H1 (cell line): ENCODE data around the gene ATP6V0A1. TPM values are rescaled to one million over a fixed set of nuclear protein-coding genes. Genes with fewer than 3 reads are reported as not detected.

Source experiments
- CTCF ChIA-PET: fragments of 300-600 bp; sonication (Branson Sonifier 250); formaldehyde crosslinking; loops from one replicate; lab custom pipeline; 2021; ENCODE audit not compliant: partially characterized antibody; lab: Charles Lee
- POLR2A ChIA-PET: fragments of 300-600 bp; sonication (Branson Sonifier 250); formaldehyde crosslinking; loops from one replicate; lab custom pipeline; 2021; ENCODE audit warnings: inconsistent platforms; ENCODE audit not compliant: partially characterized antibody; lab: Charles Lee
- DNase-seq, 2 experiments: peaks; one replicate each; pipeline versions ENCODE4 v3.0.0 to v3.0.0-alpha.2; 2010 to 2022; ENCODE audit warnings: low spot score in 2 of 2, low read depth in 1 of 2, mixed read lengths in 1 of 2
- FAIRE-seq: peaks from 2 replicates; lab custom pipeline; 2011; peaks lifted over from hg19 to GRCh38; lab: Jason Lieb, UNC
- H2AFZ ChIP-seq: 2 replicates; pipeline ENCODE4 v1.8.1; 2012; ENCODE audit warnings: low read length, inconsistent platforms
- H2AK5ac ChIP-seq: 2 replicates; pipeline ENCODE4 v1.6.1; 2013; ENCODE audit warnings: low read depth, low read length
- H2BK120ac ChIP-seq: replicated peaks from 2 replicates; pipeline ENCODE3; 2013; ENCODE audit warnings: low read depth, low read length, inconsistent platforms
- H2BK12ac ChIP-seq: 2 replicates; pipeline ENCODE4 v1.6.1; 2013; ENCODE audit warnings: low read depth, low read length
- H2BK15ac ChIP-seq: 2 replicates; pipeline ENCODE4 v1.6.1; 2013; ENCODE audit warnings: low read length
- H2BK20ac ChIP-seq: 2 replicates; pipeline ENCODE4 v1.6.1; 2013; ENCODE audit warnings: low read length
- H2BK5ac ChIP-seq: 2 replicates; pipeline ENCODE4 v1.6.1; 2013; ENCODE audit warnings: low read depth, low read length
- H3K14ac ChIP-seq: 2 replicates; pipeline ENCODE4 v1.6.1; 2013; ENCODE audit warnings: inconsistent platforms; ENCODE audit not compliant: insufficient read length
- H3K18ac ChIP-seq: 2 replicates; pipeline ENCODE4 v1.6.1; 2013; ENCODE audit warnings: low read length; ENCODE audit errors: extremely low read depth
- H3K23ac ChIP-seq: 2 replicates; pipeline ENCODE4 v1.6.1; 2013; ENCODE audit warnings: inconsistent platforms; ENCODE audit not compliant: insufficient read length
- H3K23me2 ChIP-seq: 2 replicates; pipeline ENCODE4 v1.6.1; 2013; ENCODE audit warnings: low read depth, low read length
- H3K27ac ChIP-seq: 2 replicates; pipeline ENCODE4 v1.6.1; 2011; ENCODE audit warnings: low read depth, low read length, inconsistent platforms
- H3K27me3 ChIP-seq, 4 experiments: replicated peaks in 1 of 4; 1 replicate in 1 of 4; 2 replicates in 3 of 4; pipeline versions ENCODE4 v1.6.1 to v1.8.1; 2011 to 2013; ENCODE audit warnings: low read length in 3 of 4, mild to moderate bottlenecking in 3 of 4, inconsistent platforms in 2 of 4, mixed read lengths in 2 of 4, moderate library complexity in 1 of 4; ENCODE audit not compliant: control insufficient read depth in 3 of 4, insufficient read depth in 3 of 4; ENCODE audit errors: extremely low read depth in 1 of 4
- H3K36me3 ChIP-seq, 4 experiments: 2 replicates each; pipeline versions ENCODE4 v1.6.1 to v1.8.1; 2011 to 2013; ENCODE audit warnings: mild to moderate bottlenecking in 4 of 4, low read length in 3 of 4, moderate library complexity in 2 of 4, control low read depth in 1 of 4, inconsistent platforms in 1 of 4; ENCODE audit not compliant: insufficient read depth in 4 of 4, control insufficient read depth in 2 of 4
- H3K4ac ChIP-seq: replicated peaks from 2 replicates; pipeline ENCODE3; 2013; ENCODE audit warnings: low read length, low read depth, mixed read lengths, inconsistent platforms; ENCODE audit not compliant: insufficient read length
- H3K4me1 ChIP-seq, 4 experiments: replicated peaks in 1 of 4; 1 replicate in 1 of 4; 2 replicates in 3 of 4; pipeline versions ENCODE4 v1.6.1 to v1.8.1; 2011 to 2013; ENCODE audit warnings: low read length in 3 of 4, inconsistent platforms in 2 of 4, mixed read lengths in 1 of 4; ENCODE audit not compliant: insufficient read depth in 4 of 4, control insufficient read depth in 3 of 4
- H3K4me2 ChIP-seq, 2 experiments: 2 replicates each; pipeline versions ENCODE4 v1.6.1 to v1.8.1; 2011 to 2013; ENCODE audit warnings: low read depth in 2 of 2, low read length in 2 of 2, control low read depth in 1 of 2, inconsistent platforms in 1 of 2, mild to moderate bottlenecking in 1 of 2; ENCODE audit not compliant: insufficient read depth in 1 of 2
- H3K4me3 ChIP-seq, 4 experiments: fragments of 200-600, 300-600 bp in 1 of 4; sonication (generic), shearing (Covaris generic), sonication (Bioruptor Twin) in 1 of 4; 2 replicates each; pipeline versions ENCODE4 v1.5.1 to v1.8.1; 2011 to 2016; ENCODE audit warnings: low read length in 4 of 4, low read depth in 3 of 4, control low read depth in 2 of 4, inconsistent platforms in 2 of 4, mild to moderate bottlenecking in 2 of 4, mixed read lengths in 1 of 4, moderate library complexity in 1 of 4; ENCODE audit not compliant: insufficient read depth in 2 of 4; ENCODE audit errors: extremely low read depth in 1 of 4
- H3K56ac ChIP-seq: replicated peaks from 2 replicates; pipeline ENCODE3; 2013; ENCODE audit warnings: low read depth, mild to moderate bottlenecking, mixed read lengths, low read length, inconsistent platforms; ENCODE audit not compliant: insufficient read length
- H3K79me1 ChIP-seq: 2 replicates; pipeline ENCODE4 v1.6.1; 2013; ENCODE audit warnings: low read depth, low read length, control low read depth
- H3K79me2 ChIP-seq, 2 experiments: 2 replicates each; pipeline versions ENCODE4 v1.6.1 to v1.8.1; 2012 to 2013; ENCODE audit warnings: low read length in 2 of 2, mild to moderate bottlenecking in 2 of 2, inconsistent platforms in 1 of 2; ENCODE audit not compliant: insufficient read depth in 2 of 2, control insufficient read depth in 1 of 2
- H3K9ac ChIP-seq, 4 experiments: replicated peaks in 1 of 4; 1 replicate in 1 of 4; 2 replicates in 3 of 4; pipeline versions ENCODE4 v1.6.1 to v1.8.1; 2011 to 2013; ENCODE audit warnings: low read depth in 3 of 4, low read length in 3 of 4, control low read depth in 2 of 4, mild to moderate bottlenecking in 2 of 4, moderate library complexity in 2 of 4, inconsistent platforms in 1 of 4; ENCODE audit errors: extremely low read depth in 1 of 4
- H3K9me3 ChIP-seq, 2 experiments: 2 replicates each; pipeline versions ENCODE4 v1.6.1 to v1.8.1; 2012 to 2013; ENCODE audit warnings: mild to moderate bottlenecking in 2 of 2, moderate library complexity in 2 of 2, control low read depth in 1 of 2, inconsistent platforms in 1 of 2, low read depth in 1 of 2, low read length in 1 of 2, mixed read lengths in 1 of 2; ENCODE audit not compliant: insufficient read depth in 2 of 2
- H4K20me1 ChIP-seq, 2 experiments: replicated peaks in 1 of 2; 2 replicates each; pipeline versions ENCODE3 to v1.8.1; 2011 to 2013; ENCODE audit warnings: inconsistent platforms in 2 of 2, low read length in 2 of 2, mild to moderate bottlenecking in 1 of 2; ENCODE audit not compliant: insufficient read depth in 2 of 2, control insufficient read depth in 1 of 2
- H4K5ac ChIP-seq: 2 replicates; pipeline ENCODE4 v1.6.1; 2013; ENCODE audit warnings: low read length, low read depth, mixed read lengths, inconsistent platforms; ENCODE audit not compliant: insufficient read length
- H4K8ac ChIP-seq: 2 replicates; pipeline ENCODE4 v1.8.0; 2013; ENCODE audit warnings: mild to moderate bottlenecking, moderate library complexity, low read length, inconsistent platforms; ENCODE audit not compliant: insufficient read depth; ENCODE audit errors: extremely low read depth
- H4K91ac ChIP-seq: replicated peaks from 2 replicates; pipeline ENCODE3; 2013; ENCODE audit warnings: low read length, mixed read lengths, inconsistent platforms; ENCODE audit not compliant: insufficient read length
- WGBS, 2 experiments: shearing (Covaris generic) in 1 of 2; methylation state at CpG; one replicate each; pipeline versions ENCODE4 v1.1.6 to v1.1.7; 2013 to 2015; ENCODE audit warnings: low lambda C conversion rate in 2 of 2, mixed read lengths in 2 of 2, inconsistent platforms in 1 of 2, low coverage in 1 of 2, missing lambda C conversion rate in 1 of 2; ENCODE audit not compliant: insufficient replicate concordance in 2 of 2, insufficient coverage in 1 of 2, insufficient read length in 1 of 2; ENCODE audit errors: extremely low coverage in 1 of 2, missing lambda C conversion rate in 1 of 2; 5-methylcytosine and 5-hydroxymethylcytosine counted together
- polyA plus RNA-seq, 7 experiments: library from polyadenylated mRNA; depleted of rRNA in 3 of 7; stranded (reverse) in 5 of 7; unstranded in 2 of 7; fragments of >200 nt in 5 of 7; fragments of 200-250 nt in 2 of 7; gene quantifications; 1 replicate in 5 of 7; 2 replicates in 1 of 7; 4 replicates in 1 of 7; pipeline versions ENCODE4 v1.2.1 to v1.2.3, GENCODE V29; 2011 to 2013; ENCODE audit warnings: missing spikeins in 2 of 7, mixed read lengths in 2 of 7
- total RNA-seq: library from RNA; stranded (reverse); fragmentation: NEBNext Ultra II Directional; extraction: Animal tissue kit (Norgen Biotek cat#: 25700); gene quantifications from 2 replicates; pipeline ENCODE4 v1.2.1, GENCODE V29; 2021

The ATP6V0A1 gene
- total and polyA plus RNA-seq, 2 of the 8 experiments (the other 6 are each of a cell fraction or from before 2014, with no cell fraction given) = 55.3 to 63.4 TPM

DNA sequence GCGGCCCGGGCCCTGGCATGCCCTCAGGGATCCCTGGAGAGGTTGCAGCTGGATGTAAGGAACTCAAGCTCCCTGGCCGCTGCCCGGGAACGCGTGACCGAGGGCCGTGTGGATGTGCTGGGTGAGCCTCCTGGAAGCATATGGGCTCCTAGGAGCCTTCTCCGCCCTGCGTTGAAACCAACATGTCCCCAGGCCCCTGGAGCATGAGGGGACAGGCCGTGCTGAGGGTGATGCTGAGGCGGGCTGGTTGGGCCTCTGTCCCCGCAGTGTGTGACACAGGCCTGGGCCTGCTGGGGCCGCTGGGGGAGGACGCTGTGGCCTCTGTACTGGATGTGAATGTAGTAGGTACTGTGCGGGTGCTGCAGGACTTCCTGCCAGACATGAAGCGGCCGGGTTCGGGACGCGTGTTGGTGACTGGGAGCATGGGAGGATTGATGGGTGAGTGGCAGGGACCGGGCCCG, 88.4 kb downstream of the ATP6V0A1 start:
- Histone ChIP-seq H3K4me2 (no peak overlapping the region), H3K79me2 (no peaks in the 10 kb centered on the region), H3K23me2 (peaks cover 2% of the 10 kb centered on the region; the same call in 1 of the 2 replicates), H4K5ac (no peak overlapping the region), H2BK120ac (no peak overlapping the region), H3K4me1 (peaks cover 0 to 8% (median 7%) of the 10 kb centered on the region in 4 experiments; a peak in 4 of 7 replicates), H3K4me3 (no peak overlapping the region), H2AK5ac (no peak overlapping the region), H3K79me1 (no peaks in the 10 kb centered on the region), H3K9ac (no peak overlapping the region), H4K8ac (no peak overlapping the region), H2BK5ac (no peak overlapping the region), H2BK12ac (no peak overlapping the region), H3K23ac (no peak overlapping the region), H4K91ac (no peak overlapping the region), H2BK15ac (no peak overlapping the region), H3K4ac (no peak overlapping the region), H3K27ac (no peak overlapping the region), H3K14ac (no peak overlapping the region), H2AFZ (no peak overlapping the region), H3K18ac (no peak overlapping the region), H3K27me3 (no peaks in the 10 kb centered on the region), H3K36me3 (peaks cover 0 to 8% (median 3%) of the 10 kb centered on the region in 4 experiments; a peak in 4 of 8 replicates), H2BK20ac (no peak overlapping the region), H3K9me3 (no peaks in the 10 kb centered on the region), H3K56ac (no peak overlapping the region), H4K20me1 (peaks cover 0 to 4% of the 10 kb centered on the region in 2 experiments)
- no peak for DNase-seq
- FAIRE-seq = no peak
- WGBS, 2 experiments = 93% methylated on average over 23 of the region's 23 CpGs; no CpG with 5 or more reads in 1 of the 2 experiments
- ChIA-PET POLR2A (interaction anchor here (0.7 to 4.3 kb wide), 4 partner anchors 10 to 124 kb away, joined by 3 to 43 read pairs (median 4); partner anchors contain the start of genes NAGLU, PSMC3IP and TUBG2), CTCF (interaction anchor here (0.7 to 3.0 kb wide), 6 partner anchors 10 to 58 kb away, joined by 3 to 28 read pairs (median 5); partner anchors contain the start of genes NAGLU and PSMC3IP)
